H9 (cell line): ENCODE data around the gene TMEM131. TPM values are rescaled to one million over a fixed set of nuclear protein-coding genes. Genes with fewer than 3 reads are reported as not detected.

Source experiments
- DNase-seq: peaks from one replicate; pipeline ENCODE4 v3.0.0-alpha.2; 2017
- H2AFZ ChIP-seq: one replicate; pipeline ENCODE4 v1.6.1; 2013; ENCODE audit warnings: mild to moderate bottlenecking, low read length, control low read depth, moderate library complexity
- H2AK5ac ChIP-seq: 2 replicates; pipeline ENCODE4 v1.6.1; 2013; ENCODE audit warnings: low read length, control low read depth, mixed read lengths; ENCODE audit not compliant: insufficient read length
- H2BK120ac ChIP-seq: one replicate; pipeline ENCODE4 v1.6.1; 2013; ENCODE audit warnings: low read depth, mild to moderate bottlenecking, low read length, control low read depth, inconsistent platforms; ENCODE audit not compliant: poor library complexity, severe bottlenecking
- H2BK12ac ChIP-seq: 2 replicates; pipeline ENCODE4 v1.6.1; 2013; ENCODE audit warnings: low read length, control low read depth, mixed read lengths, low read depth; ENCODE audit not compliant: insufficient read length
- H2BK15ac ChIP-seq: 2 replicates; pipeline ENCODE4 v1.6.1; 2013; ENCODE audit warnings: low read depth, low read length, control low read depth
- H2BK20ac ChIP-seq: one replicate; pipeline ENCODE4 v1.6.1; 2013; ENCODE audit warnings: low read depth, mild to moderate bottlenecking, low read length, control low read depth, inconsistent platforms; ENCODE audit not compliant: poor library complexity, severe bottlenecking
- H2BK5ac ChIP-seq: 2 replicates; pipeline ENCODE4 v1.6.1; 2013; ENCODE audit warnings: low read length, control low read depth, mixed read lengths; ENCODE audit not compliant: insufficient read length
- H3K14ac ChIP-seq: 2 replicates; pipeline ENCODE4 v1.6.1; 2013; ENCODE audit warnings: low read length, control low read depth; ENCODE audit not compliant: insufficient read depth
- H3K18ac ChIP-seq: 2 replicates; pipeline ENCODE4 v1.6.1; 2013; ENCODE audit warnings: low read depth, mild to moderate bottlenecking, mixed read lengths, low read length, control low read depth; ENCODE audit not compliant: insufficient read length
- H3K23ac ChIP-seq: 2 replicates; pipeline ENCODE4 v1.6.1; 2013; ENCODE audit warnings: low read length, control low read depth, mixed read lengths, low read depth; ENCODE audit not compliant: insufficient read length
- H3K23me2 ChIP-seq: 2 replicates; pipeline ENCODE4 v1.6.1; 2013; ENCODE audit warnings: low read depth, mild to moderate bottlenecking, mixed read lengths, low read length, control low read depth; ENCODE audit not compliant: insufficient read length, poor library complexity, severe bottlenecking
- H3K27ac ChIP-seq: 2 replicates; pipeline ENCODE4 v1.5.1; 2013; ENCODE audit warnings: low read length, control low read depth, mixed read lengths, low read depth; ENCODE audit not compliant: insufficient read length
- H3K27me3 ChIP-seq: 2 replicates; pipeline ENCODE4 v1.6.1; 2013; ENCODE audit warnings: low read length, control low read depth, inconsistent platforms; ENCODE audit not compliant: insufficient read depth
- H3K4ac ChIP-seq: 2 replicates; pipeline ENCODE4 v1.6.1; 2013; ENCODE audit warnings: low read depth, mild to moderate bottlenecking, control low read depth, inconsistent platforms, low read length, moderate library complexity
- H3K4me1 ChIP-seq: 2 replicates; pipeline ENCODE4 v1.6.1; 2013; ENCODE audit warnings: low read length, control low read depth, inconsistent platforms; ENCODE audit not compliant: insufficient read depth
- H3K4me2 ChIP-seq: 2 replicates; pipeline ENCODE4 v1.6.1; 2013; ENCODE audit warnings: low read length, control low read depth, mixed read lengths; ENCODE audit not compliant: insufficient read length, insufficient read depth
- H3K56ac ChIP-seq: 2 replicates; pipeline ENCODE4 v1.6.1; 2013; ENCODE audit warnings: low read depth, mild to moderate bottlenecking, mixed read lengths, low read length, control low read depth; ENCODE audit not compliant: insufficient read length
- H3K79me1 ChIP-seq: 2 replicates; pipeline ENCODE4 v1.6.1; 2013; ENCODE audit warnings: low read depth, mild to moderate bottlenecking, moderate library complexity, low read length, control low read depth, inconsistent platforms; ENCODE audit not compliant: insufficient read depth, poor library complexity, severe bottlenecking
- H3K79me2 ChIP-seq: 2 replicates; pipeline ENCODE4 v1.6.1; 2013; ENCODE audit warnings: low read length, control low read depth, inconsistent platforms; ENCODE audit not compliant: insufficient read depth
- H3K9ac ChIP-seq: 2 replicates; pipeline ENCODE4 v1.6.1; 2013; ENCODE audit warnings: low read length, control low read depth, mixed read lengths; ENCODE audit not compliant: insufficient read length; ENCODE audit errors: extremely low read depth
- H3K9me3 ChIP-seq: one replicate; pipeline ENCODE4 v1.6.1; 2013; ENCODE audit warnings: low read depth, low read length, inconsistent platforms; ENCODE audit not compliant: control insufficient read depth
- H3T11ph ChIP-seq: one replicate; pipeline ENCODE4 v1.6.1; 2013; ENCODE audit warnings: mild to moderate bottlenecking, low read length, control low read depth, inconsistent platforms
- H4K20me1 ChIP-seq: one replicate; pipeline ENCODE4 v1.6.1; 2013; ENCODE audit not compliant: control insufficient read depth, insufficient read length, insufficient read depth
- H4K5ac ChIP-seq: 2 replicates; pipeline ENCODE4 v1.6.1; 2013; ENCODE audit warnings: low read depth, mild to moderate bottlenecking, mixed read lengths, low read length, control low read depth; ENCODE audit not compliant: insufficient read length
- H4K8ac ChIP-seq: replicated peaks from 2 replicates; pipeline ENCODE4 v1.6.1; 2013; ENCODE audit warnings: low read length, control low read depth, mixed read lengths, low read depth; ENCODE audit not compliant: insufficient read length
- H4K91ac ChIP-seq: 2 replicates; pipeline ENCODE4 v1.6.1; 2013; ENCODE audit warnings: low read depth, mild to moderate bottlenecking, moderate library complexity, mixed read lengths, low read length, control low read depth; ENCODE audit not compliant: insufficient read length
- H3K27ac Mint-ChIP-seq, 3 experiments: 2 replicates in 2 of 3; 3 replicates in 1 of 3; pipeline ENCODE4 v1.8.0; 2020 to 2021; ENCODE audit warnings: mixed read lengths in 3 of 3, mild to moderate bottlenecking in 1 of 3, moderate library complexity in 1 of 3
- H3K27me3 Mint-ChIP-seq: 2 replicates; pipeline ENCODE4 v1.8.0; 2021; ENCODE audit warnings: low read depth, mild to moderate bottlenecking, moderate library complexity, mixed read lengths
- H3K36me3 Mint-ChIP-seq, 3 experiments: 2 replicates in 2 of 3; 3 replicates in 1 of 3; pipeline ENCODE4 v1.8.0; 2020 to 2021; ENCODE audit warnings: low read depth in 3 of 3, mixed read lengths in 3 of 3; ENCODE audit not compliant: insufficient read depth in 1 of 3
- H3K4me1 Mint-ChIP-seq, 2 experiments: 2 replicates each; pipeline ENCODE4 v1.8.0; 2020; ENCODE audit warnings: mixed read lengths in 2 of 2
- H3K4me3 Mint-ChIP-seq, 2 experiments: 2 replicates in 1 of 2; 3 replicates in 1 of 2; pipeline ENCODE4 v1.8.0; 2020 to 2021; ENCODE audit warnings: mild to moderate bottlenecking in 2 of 2, mixed read lengths in 2 of 2, moderate library complexity in 1 of 2
- H3K9me3 Mint-ChIP-seq, 2 experiments: 2 replicates in 1 of 2; 3 replicates in 1 of 2; pipeline ENCODE4 v1.8.0; 2020; ENCODE audit warnings: mild to moderate bottlenecking in 2 of 2, mixed read lengths in 2 of 2, moderate library complexity in 1 of 2
- CTCF ChIP-seq: fragments of 200-600 bp; sonication (generic); conservative IDR thresholded peaks from 3 replicates; pipeline ENCODE4 v1.8.0; 2021; ENCODE audit warnings: antibody characterized with exemption, mild to moderate bottlenecking
- WGBS: extraction: QIAGEN DNeasy Blood & Tissue Kit; methylation state at CpG from one replicate; pipeline ENCODE4 v1.1.7; 2013; ENCODE audit warnings: missing lambda C conversion rate, low lambda C conversion rate, mixed read lengths; ENCODE audit not compliant: insufficient read length; ENCODE audit errors: extremely low coverage; 5-methylcytosine and 5-hydroxymethylcytosine counted together
- total RNA-seq: library from RNA; stranded (reverse); gene quantifications from 2 replicates; pipeline ENCODE4 v1.2.1, GENCODE V29; 2021

TMEM131 gene
- total RNA-seq, 1 experiment from 2014 or later, result 20.9 TPM

GRCh38 chr2:97995026-97995733, 568 bp downstream of the TMEM131 start:
- Histone ChIP-seq H3K4me2 (peak overlapping the region; percentile 93), H2BK20ac (no peak overlapping the region), H3K14ac (peak overlapping the region; percentile 74; the same call in 1 of the 2 replicates), H4K20me1 (no peaks in the 10 kb centered on the region), H4K91ac (no peak overlapping the region), H3K4me1 (no peaks in the 10 kb centered on the region; the same call in 1 of the 2 replicates), H3K4ac (no peak overlapping the region), H2BK12ac (no peak overlapping the region), H3T11ph (no peak overlapping the region), H3K9me3 (no peaks in the 10 kb centered on the region), H3K27ac (no peak overlapping the region), H2AK5ac (no peak overlapping the region), H3K27me3 (no peaks in the 10 kb centered on the region), H3K18ac (no peak overlapping the region), H3K79me2 (peaks cover 7% of the 10 kb centered on the region; the same call in 1 of the 2 replicates), H2BK5ac (no peak overlapping the region), H2AFZ (no peak overlapping the region), H2BK15ac (no peak overlapping the region), H3K23me2 (peaks cover 4% of the 10 kb centered on the region), H2BK120ac (no peak overlapping the region), H3K9ac (peak overlapping the region; percentile 79), H3K79me1 (peaks cover 2% of the 10 kb centered on the region), H4K5ac (no peak overlapping the region), H4K8ac (no peak overlapping the region), H3K23ac (no peak overlapping the region), H3K56ac (no peak overlapping the region)
- Mint-ChIP-seq H3K4me3 (peak overlapping the region; percentile 89 to 96), H3K4me1 (peaks cover 25 to 32% of the 10 kb centered on the region in 2 experiments), H3K36me3 (no peaks in the 10 kb centered on the region; a peak in 1 of 7 replicates), H3K27ac (no peak overlapping the region), H3K9me3 (no peaks in the 10 kb centered on the region), H3K27me3 (peaks cover 3% of the 10 kb centered on the region)
- DNase-seq, result no peak
- no peak for TF ChIP-seq CTCF
- WGBS, result no CpG with 5 or more reads among the region's 81 CpGs
